ENCODE data around the gene LGALS9. TPM values are rescaled to one million over a fixed set of nuclear protein-coding genes. Genes with fewer than 3 reads are reported as not detected.
"Not testable (repeated sequence)": the region's sequence is repeated elsewhere in the genome, so short reads cannot be mapped to it uniquely, and the experiment has no call there.

LGALS9 gene
- polyA plus RNA-seq, 1 donor from 2014 or later, result not detected

DNA sequence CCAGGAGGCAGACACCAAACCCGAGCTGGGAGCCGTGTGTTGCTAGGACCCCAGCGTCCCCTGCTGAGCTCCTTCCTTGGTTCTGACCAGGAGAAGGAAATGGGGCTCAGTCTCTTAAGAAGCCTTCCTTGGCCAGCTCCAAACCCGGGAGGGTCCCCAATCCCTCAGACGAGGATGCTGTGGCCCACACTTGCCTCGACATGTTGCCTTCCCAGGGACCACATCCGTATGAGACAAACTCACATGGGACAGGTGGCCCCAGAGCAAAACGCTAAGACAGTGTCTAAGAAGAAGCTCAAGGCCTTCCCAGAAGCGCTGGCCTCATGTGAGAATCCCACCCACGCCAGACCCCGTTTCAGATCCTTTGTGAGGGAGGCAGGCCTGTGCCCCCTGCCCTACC lies 19.8 kb downstream of the LGALS9 start:
- Histone ChIP-seq H2AFZ (ENCODE audit: low read depth, low read length) (no peak overlapping the region), H3K4me3 (ENCODE audit: low read length) (no peak overlapping the region), H3K4me2 (ENCODE audit: low read length) (no peak overlapping the region), H3K9me3 (ENCODE audit: low read length) (no peaks in the 10 kb centered on the region), H3K9ac (ENCODE audit: low read length) (no peak overlapping the region), H3K27ac (ENCODE audit: low read length) (no peak overlapping the region), H4K20me1 (ENCODE audit: insufficient read depth) (no peaks in the 10 kb centered on the region), H3F3A (ENCODE audit: insufficient read depth, low read length, poor library complexity, severe bottlenecking) (no peaks in the 10 kb centered on the region), H3K79me2 (replicated peaks; ENCODE audit: insufficient read depth, low read length) (no peaks in the 10 kb centered on the region), H3K36me3 (ENCODE audit: insufficient read depth, low read length) (no peaks in the 10 kb centered on the region), H3K27me3 (ENCODE audit: insufficient read depth, low read depth, low read length) (no peaks in the 10 kb centered on the region), H3K9me2 (ENCODE audit: insufficient read depth, low read length) (no peaks in the 10 kb centered on the region)
- TF ChIP-seq RAD21 (conservative IDR thresholded peaks at IDR 0.05) (no peak), EP300 (conservative IDR thresholded peaks at IDR 0.05; ENCODE audit: poor library complexity, severe bottlenecking) (no peak), TAF1 (IDR thresholded peaks at IDR 0.05; ENCODE audit: low read depth) (no peak), MXI1 (conservative IDR thresholded peaks at IDR 0.05; ENCODE audit: poor library complexity, severe bottlenecking) (no peak), POLR2AphosphoS5 (IDR thresholded peaks at IDR 0.05) (no peak), EZH2 (IDR thresholded peaks at IDR 0.05; ENCODE audit: borderline replicate concordance, insufficient read depth, low read length, poor library complexity, severe bottlenecking) (no peak), SMC3 (conservative IDR thresholded peaks at IDR 0.05; ENCODE audit: poor library complexity) (no peak)
- TF ChIP-seq, protein P1, sequence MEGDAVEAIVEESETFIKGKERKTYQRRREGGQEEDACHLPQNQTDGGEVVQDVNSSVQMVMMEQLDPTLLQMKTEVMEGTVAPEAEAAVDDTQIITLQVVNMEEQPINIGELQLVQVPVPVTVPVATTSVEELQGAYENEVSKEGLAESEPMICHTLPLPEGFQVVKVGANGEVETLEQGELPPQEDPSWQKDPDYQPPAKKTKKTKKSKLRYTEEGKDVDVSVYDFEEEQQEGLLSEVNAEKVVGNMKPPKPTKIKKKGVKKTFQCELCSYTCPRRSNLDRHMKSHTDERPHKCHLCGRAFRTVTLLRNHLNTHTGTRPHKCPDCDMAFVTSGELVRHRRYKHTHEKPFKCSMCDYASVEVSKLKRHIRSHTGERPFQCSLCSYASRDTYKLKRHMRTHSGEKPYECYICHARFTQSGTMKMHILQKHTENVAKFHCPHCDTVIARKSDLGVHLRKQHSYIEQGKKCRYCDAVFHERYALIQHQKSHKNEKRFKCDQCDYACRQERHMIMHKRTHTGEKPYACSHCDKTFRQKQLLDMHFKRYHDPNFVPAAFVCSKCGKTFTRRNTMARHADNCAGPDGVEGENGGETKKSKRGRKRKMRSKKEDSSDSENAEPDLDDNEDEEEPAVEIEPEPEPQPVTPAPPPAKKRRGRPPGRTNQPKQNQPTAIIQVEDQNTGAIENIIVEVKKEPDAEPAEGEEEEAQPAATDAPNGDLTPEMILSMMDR (IDR thresholded peaks at IDR 0.05; ENCODE audit: poor library complexity, severe bottlenecking), result no peak
- TF ChIP-seq, protein P2, sequence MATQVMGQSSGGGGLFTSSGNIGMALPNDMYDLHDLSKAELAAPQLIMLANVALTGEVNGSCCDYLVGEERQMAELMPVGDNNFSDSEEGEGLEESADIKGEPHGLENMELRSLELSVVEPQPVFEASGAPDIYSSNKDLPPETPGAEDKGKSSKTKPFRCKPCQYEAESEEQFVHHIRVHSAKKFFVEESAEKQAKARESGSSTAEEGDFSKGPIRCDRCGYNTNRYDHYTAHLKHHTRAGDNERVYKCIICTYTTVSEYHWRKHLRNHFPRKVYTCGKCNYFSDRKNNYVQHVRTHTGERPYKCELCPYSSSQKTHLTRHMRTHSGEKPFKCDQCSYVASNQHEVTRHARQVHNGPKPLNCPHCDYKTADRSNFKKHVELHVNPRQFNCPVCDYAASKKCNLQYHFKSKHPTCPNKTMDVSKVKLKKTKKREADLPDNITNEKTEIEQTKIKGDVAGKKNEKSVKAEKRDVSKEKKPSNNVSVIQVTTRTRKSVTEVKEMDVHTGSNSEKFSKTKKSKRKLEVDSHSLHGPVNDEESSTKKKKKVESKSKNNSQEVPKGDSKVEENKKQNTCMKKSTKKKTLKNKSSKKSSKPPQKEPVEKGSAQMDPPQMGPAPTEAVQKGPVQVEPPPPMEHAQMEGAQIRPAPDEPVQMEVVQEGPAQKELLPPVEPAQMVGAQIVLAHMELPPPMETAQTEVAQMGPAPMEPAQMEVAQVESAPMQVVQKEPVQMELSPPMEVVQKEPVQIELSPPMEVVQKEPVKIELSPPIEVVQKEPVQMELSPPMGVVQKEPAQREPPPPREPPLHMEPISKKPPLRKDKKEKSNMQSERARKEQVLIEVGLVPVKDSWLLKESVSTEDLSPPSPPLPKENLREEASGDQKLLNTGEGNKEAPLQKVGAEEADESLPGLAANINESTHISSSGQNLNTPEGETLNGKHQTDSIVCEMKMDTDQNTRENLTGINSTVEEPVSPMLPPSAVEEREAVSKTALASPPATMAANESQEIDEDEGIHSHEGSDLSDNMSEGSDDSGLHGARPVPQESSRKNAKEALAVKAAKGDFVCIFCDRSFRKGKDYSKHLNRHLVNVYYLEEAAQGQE (IDR thresholded peaks at IDR 0.05; ENCODE audit: borderline replicate concordance), result no peak

DNA sequence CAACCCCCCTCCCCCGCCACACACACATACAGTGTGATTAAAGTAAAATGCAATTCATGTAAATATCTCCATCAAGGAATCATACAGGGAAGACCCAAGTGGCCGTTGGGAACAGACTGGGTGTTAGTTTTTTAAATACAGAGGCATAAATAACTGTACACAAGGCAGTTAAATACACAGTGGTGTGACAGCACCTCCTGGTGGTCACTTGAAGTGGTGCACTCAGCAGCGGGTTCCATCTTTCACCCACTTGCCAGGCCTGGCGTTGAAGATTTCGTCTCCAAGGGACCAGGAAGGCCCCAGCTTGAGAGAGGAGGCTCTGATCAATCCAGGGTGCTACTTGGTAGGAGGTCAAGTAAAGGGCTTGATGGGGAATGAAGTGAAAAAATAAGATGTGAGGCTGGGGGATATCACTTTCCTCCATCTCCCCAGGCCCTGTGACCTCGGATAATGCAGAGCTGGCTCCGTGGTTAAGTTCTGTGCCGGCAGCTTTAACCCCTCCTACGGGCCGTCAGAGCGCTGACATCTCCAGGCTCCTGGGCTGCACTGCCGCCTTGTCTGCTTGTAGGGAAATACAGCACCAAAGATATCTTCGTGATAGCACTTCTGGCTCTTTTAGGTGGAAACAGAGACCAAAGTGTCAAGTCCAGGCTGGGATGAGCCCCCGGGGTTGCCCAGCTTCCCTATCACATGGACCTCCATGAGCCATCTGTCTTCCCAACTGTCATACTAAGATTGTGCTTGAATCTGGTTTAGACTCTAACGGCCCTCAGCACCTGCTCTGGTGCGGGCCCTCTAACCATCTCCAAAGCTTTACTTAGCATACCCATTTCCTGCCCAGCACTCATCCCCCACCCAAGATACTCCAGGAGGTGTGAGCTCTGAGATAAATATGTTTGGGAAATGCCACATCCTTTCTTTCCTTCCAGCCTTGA lies 20.7 kb downstream of the LGALS9 start:
- Histone ChIP-seq H3K9me2 (ENCODE audit: insufficient read depth, low read length) (no peaks in the 10 kb centered on the region), H4K20me1 (ENCODE audit: insufficient read depth) (no peaks in the 10 kb centered on the region), H3K9ac (ENCODE audit: low read length) (no peak overlapping the region), H3K27me3 (ENCODE audit: insufficient read depth, low read depth, low read length) (no peaks in the 10 kb centered on the region), H3F3A (ENCODE audit: insufficient read depth, low read length, poor library complexity, severe bottlenecking) (no peaks in the 10 kb centered on the region), H3K4me3 (ENCODE audit: low read length) (no peak overlapping the region), H3K4me2 (ENCODE audit: low read length) (no peak overlapping the region), H3K79me2 (replicated peaks; ENCODE audit: insufficient read depth, low read length) (no peaks in the 10 kb centered on the region), H2AFZ (ENCODE audit: low read depth, low read length) (no peak overlapping the region), H3K36me3 (ENCODE audit: insufficient read depth, low read length) (no peaks in the 10 kb centered on the region), H3K27ac (ENCODE audit: low read length) (no peak overlapping the region), H3K9me3 (ENCODE audit: low read length) (no peaks in the 10 kb centered on the region)
- TF ChIP-seq, protein P1 (IDR thresholded peaks at IDR 0.05; ENCODE audit: poor library complexity, severe bottlenecking), result peak; percentile 49
- TF ChIP-seq EP300 (conservative IDR thresholded peaks at IDR 0.05; ENCODE audit: poor library complexity, severe bottlenecking), result no peak

DNA sequence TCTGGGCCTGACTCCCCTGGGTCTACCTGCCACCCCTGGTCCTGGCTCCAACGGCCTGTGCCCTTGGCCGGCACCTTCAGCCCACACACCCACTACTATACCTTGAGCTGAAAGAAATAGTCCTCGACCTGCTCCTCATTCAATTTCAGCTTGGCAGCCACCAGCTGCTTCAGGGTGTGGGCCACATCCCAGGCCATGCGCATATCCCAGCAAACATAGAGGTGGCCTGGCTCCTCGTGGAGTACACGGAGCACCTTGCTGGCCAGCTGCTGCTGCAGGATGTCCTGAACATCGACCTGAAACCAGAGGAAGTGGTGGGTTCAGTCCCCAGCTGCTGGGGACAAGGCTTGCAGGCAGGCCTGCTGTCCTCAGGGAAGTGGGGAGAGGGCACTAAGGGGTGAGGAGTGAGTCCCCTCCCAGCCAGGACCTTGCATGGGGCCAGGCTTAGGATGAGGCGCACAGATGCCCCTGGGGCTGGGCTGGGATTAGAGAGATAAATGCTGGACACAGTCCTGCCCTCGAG lies 22.5 kb downstream of the LGALS9 start:
- H3K79me2 ChIP-seq (replicated peaks; ENCODE audit: insufficient read depth, low read length); H4K20me1 ChIP-seq (ENCODE audit: insufficient read depth); H3K4me3 ChIP-seq (ENCODE audit: low read length); H3K9me2 ChIP-seq (ENCODE audit: insufficient read depth, low read length); H3K36me3 ChIP-seq (ENCODE audit: insufficient read depth, low read length); H3K9me3 ChIP-seq (ENCODE audit: low read length); H3K9ac ChIP-seq (ENCODE audit: low read length); H3F3A ChIP-seq (ENCODE audit: insufficient read depth, low read length, poor library complexity, severe bottlenecking); H3K27me3 ChIP-seq (ENCODE audit: insufficient read depth, low read depth, low read length); H2AFZ ChIP-seq (ENCODE audit: low read depth, low read length); H3K27ac ChIP-seq (ENCODE audit: low read length); H3K4me2 ChIP-seq (ENCODE audit: low read length): not testable (repeated sequence)

All from neural cell (in vitro differentiated cells).